GM12878 (cell line): ENCODE data around the gene STAT3.

Source experiments
- KDM1A ChIP-seq: fragments of 200-600 bp; sonication (generic); IDR thresholded peaks from 2 replicates; pipeline ENCODE4 v1.6.1; 2016; ENCODE audit warnings: borderline replicate concordance
- MYC ChIP-seq: IDR thresholded peaks from 2 replicates; pipeline ENCODE4 v1.6.1; 2011; ENCODE audit warnings: mild to moderate bottlenecking, low read length, moderate library complexity, inconsistent platforms; ENCODE audit not compliant: insufficient read depth, insufficient replicate concordance, insufficient read length, severe bottlenecking
- NFYB ChIP-seq: IDR thresholded peaks from 2 replicates; pipeline ENCODE4 v1.6.1; 2011; ENCODE audit warnings: low read depth, mild to moderate bottlenecking, low read length, improper control_type of control experiment, moderate library complexity; ENCODE audit not compliant: insufficient read depth
- STAT1 ChIP-seq: fragments of 450-650 bp; conservative IDR thresholded peaks from 2 replicates; pipeline ENCODE4 v1.6.1; 2014; ENCODE audit warnings: antibody characterized with exemption, mild to moderate bottlenecking
- TAF1 ChIP-seq: IDR thresholded peaks from 2 replicates; pipeline ENCODE4 v1.6.1; 2011; ENCODE audit warnings: mild to moderate bottlenecking, low read depth, low read length, borderline replicate concordance
- ZZZ3 ChIP-seq: IDR thresholded peaks from 2 replicates; pipeline ENCODE4 v1.6.1; 2011; ENCODE audit warnings: low read depth; ENCODE audit not compliant: control insufficient read depth, insufficient read length
- TF ChIP-seq, protein P1 (sequence below), 3 experiments: IDR thresholded peaks in 2 of 3; conservative IDR thresholded peaks in 1 of 3; 2 replicates each; pipeline ENCODE4 v1.5.1; 2011; ENCODE audit warnings: low read depth in 3 of 3, low read length in 3 of 3, mild to moderate bottlenecking in 3 of 3, control low read depth in 2 of 3, moderate library complexity in 2 of 3, inconsistent platforms in 1 of 3, mixed read lengths in 1 of 3; ENCODE audit not compliant: control insufficient read depth in 2 of 3, insufficient read depth in 1 of 3; ENCODE audit errors: extremely low read depth in 1 of 3

DNA sequence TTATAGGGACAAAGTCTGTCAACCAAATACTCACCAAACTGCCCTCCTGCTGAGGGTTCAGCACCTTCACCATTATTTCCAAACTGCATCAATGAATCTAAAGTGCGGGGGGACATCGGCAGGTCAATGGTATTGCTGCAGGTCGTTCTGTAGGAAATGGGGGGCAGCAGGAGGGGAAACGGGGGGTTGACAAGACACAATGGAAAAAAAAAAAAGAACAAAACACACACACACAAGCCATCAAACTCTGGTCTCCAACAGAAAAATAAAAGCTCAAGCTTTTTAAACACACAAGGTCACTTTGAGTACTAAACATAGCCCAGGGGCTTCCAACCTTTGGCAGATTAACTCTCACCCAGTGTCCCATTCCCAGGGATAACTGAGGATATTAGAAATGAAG is 71.5 kb downstream of the STAT3 start:
- TF ChIP-seq, protein P1, sequence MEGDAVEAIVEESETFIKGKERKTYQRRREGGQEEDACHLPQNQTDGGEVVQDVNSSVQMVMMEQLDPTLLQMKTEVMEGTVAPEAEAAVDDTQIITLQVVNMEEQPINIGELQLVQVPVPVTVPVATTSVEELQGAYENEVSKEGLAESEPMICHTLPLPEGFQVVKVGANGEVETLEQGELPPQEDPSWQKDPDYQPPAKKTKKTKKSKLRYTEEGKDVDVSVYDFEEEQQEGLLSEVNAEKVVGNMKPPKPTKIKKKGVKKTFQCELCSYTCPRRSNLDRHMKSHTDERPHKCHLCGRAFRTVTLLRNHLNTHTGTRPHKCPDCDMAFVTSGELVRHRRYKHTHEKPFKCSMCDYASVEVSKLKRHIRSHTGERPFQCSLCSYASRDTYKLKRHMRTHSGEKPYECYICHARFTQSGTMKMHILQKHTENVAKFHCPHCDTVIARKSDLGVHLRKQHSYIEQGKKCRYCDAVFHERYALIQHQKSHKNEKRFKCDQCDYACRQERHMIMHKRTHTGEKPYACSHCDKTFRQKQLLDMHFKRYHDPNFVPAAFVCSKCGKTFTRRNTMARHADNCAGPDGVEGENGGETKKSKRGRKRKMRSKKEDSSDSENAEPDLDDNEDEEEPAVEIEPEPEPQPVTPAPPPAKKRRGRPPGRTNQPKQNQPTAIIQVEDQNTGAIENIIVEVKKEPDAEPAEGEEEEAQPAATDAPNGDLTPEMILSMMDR (IDR thresholded peaks at IDR 0.05 in 2 of 3, conservative IDR thresholded peaks at IDR 0.05 in 1 of 3; ENCODE audit: control insufficient read depth in 2 of 3, extremely low read depth in 1 of 3, insufficient read depth in 1 of 3, low read depth in 3 of 3, low read length in 3 of 3): no peak
- TF ChIP-seq KDM1A (no peak), MYC (no peak), NFYB (no peak), STAT1 (no peak), TAF1 (no peak), ZZZ3 (no peak)
